GM21381 (cell line): Measurements from ENCODE around the gene GOLGB1.
"Not testable (repeated sequence)": the region's sequence is repeated elsewhere in the genome, so short reads cannot be mapped to it uniquely, and the experiment has no call there.

Source experiments
- ATAC-seq: cut with Tn5 transposase; IDR thresholded peaks from one replicate; pipeline ENCODE4 v1.9.1; 2021; ENCODE audit warnings: mild to moderate bottlenecking, moderate library complexity; ENCODE audit not compliant: unreplicated experiment

GOLGB1 gene

GRCh38 chr3:121748680-121749275 is 763 bp downstream of the GOLGB1 start:
- peak; percentile 10 for ATAC-seq

DNA sequence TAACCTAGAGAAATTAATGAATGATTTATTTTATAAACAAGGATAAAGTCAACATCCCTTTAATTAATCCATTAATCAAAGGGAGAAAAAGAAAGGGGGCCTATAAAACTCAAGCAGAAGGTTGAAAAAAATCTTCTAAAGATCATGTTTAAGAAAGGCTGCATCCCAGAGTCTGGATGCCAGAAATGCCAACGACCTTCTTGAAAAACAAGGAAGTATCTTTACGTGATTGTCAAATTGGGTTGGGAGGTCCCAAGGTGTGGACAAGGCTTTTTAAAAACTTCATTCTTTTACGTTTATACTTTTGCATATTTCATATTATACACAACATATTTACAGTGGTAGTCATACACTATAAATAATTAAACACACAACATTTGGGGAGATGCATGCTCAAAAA is 1.6 kb downstream of the GOLGB1 start:
- no peak for ATAC-seq

DNA sequence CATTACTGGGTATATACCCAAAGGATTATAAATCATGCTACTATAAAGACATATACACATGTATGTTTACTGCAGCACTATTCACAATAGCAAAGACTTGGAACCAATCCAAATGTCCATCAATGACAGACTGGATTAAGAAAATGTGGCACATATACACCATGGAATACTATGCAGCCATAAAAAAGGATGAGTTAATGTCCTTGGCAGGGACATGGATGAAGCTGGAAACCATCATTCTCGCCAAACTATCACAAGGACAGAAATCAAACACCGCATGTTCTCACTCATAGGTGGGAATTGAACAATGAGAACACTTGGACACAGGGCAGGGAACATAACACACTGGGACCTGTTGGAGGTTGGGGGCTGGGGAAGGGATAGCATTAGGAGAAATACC is 6.4 kb downstream of the GOLGB1 start:
- not testable (repeated sequence) for ATAC-seq

DNA sequence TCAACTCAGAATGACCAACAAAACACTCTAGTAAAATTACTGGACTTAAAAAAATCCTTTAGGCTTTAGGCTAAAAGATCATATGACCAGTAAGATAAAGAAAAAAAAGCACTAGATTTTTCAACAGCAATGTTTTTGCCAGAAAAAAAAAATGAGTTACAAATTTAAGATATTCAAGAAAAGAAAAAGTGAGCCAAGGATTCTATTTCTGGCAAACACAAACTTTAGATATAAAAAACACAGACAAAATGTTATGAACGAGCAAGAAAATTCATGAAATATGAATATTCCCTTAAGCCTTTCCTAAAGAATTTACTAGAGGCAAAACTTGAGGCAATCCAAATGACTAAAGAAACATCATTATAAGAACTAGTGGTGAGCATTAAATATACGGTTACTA is 8.6 kb downstream of the GOLGB1 start:
- no peak for ATAC-seq

DNA sequence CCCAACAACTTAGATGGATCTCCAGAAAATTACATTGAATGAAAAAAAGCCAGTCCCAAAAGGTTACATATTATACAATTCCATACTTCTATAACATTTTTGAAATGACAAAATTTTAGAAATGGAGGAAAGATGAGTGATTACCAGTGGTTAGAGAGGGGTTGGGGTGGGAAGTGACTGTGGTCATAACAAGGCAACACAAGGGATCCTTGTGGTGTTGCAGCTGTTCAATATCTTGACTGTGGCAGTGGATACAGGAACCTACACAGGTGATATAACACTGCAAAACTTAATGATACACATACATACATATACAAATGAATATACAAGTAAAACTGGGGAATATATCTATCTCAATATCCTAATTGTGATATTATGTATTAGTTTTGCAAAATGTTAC is 9.6 kb downstream of the GOLGB1 start:
- ATAC-seq = no peak

- ATAC-seq = no peak
Observed at GRCh38 chr3:121737644-121738043, 11.9 kb downstream of the GOLGB1 start.

DNA sequence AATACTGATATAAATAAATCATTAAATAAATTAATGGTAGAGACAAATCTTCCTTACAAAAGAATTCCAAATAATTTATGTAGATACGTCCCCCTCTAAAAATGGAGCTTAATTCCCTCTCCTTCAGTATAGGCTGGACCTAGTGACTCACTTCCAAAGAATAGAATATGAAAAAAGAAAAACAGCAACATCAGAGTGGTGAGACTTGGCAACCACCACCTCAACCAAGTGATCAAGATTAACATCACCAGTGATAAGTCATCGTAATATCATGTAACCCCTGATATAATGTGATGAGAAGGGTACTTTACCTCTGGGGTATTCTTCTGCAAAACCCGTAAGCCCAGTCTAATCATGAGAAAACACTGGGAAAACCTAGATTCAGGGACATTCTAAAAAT is 13.4 kb downstream of the GOLGB1 start:
- no peak for ATAC-seq

- ATAC-seq = no peak
Observed at GRCh38 chr3:121735047-121735696, 14.4 kb downstream of the GOLGB1 start.

- ATAC-seq = no peak
Observed at GRCh38 chr3:121730940-121731687, 18.4 kb downstream of the GOLGB1 start.

- peak; percentile 96 for ATAC-seq
Observed at GRCh38 chr3:121724130-121724529, 25.4 kb downstream of the GOLGB1 start.

DNA sequence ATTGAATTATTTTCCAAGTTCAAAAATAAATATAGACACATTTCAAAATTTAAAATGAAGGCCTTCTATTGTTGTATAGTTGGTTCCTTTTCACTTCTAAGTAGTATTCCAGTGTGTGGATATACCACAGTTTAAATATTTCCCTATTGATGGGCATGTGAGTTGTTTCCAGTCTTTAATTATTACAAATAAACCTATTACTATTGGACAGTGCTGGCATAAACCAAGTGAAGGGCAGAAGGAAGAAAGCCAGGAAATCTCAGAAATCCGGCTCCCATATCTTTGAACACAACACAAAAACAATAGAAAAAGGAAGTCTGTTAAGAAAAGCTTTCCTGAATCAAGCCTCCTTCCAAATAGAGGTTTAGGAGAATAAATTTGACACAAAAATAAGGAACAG is 26.1 kb downstream of the GOLGB1 start:
- no peak for ATAC-seq

- no peak for ATAC-seq
Observed at GRCh38 chr3:121722411-121722810, 27.1 kb downstream of the GOLGB1 start.

DNA sequence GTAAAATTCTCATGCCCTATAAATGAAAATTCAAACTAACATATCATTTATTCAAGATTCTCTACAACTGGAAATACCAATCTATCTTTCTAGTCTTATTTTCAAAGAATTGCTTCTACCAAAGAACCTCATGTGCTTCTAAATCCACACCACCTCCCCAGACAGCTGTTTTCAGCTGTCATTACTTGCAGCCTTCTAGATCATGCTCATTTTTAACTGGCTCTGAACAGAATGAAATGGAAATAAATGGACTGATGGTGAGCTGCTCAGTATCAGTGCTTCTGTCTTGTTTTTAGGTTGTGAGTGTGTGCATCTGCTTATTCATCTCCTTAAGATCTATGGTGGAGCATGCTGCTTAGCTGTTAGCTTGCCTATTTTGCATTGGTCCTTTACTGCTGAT is 29.4 kb downstream of the GOLGB1 start:
- no peak for ATAC-seq

- ATAC-seq = no peak
Observed at GRCh38 chr3:121719423-121719822, 30.1 kb downstream of the GOLGB1 start.

GRCh38 chr3:121718205-121718846 is 31.2 kb downstream of the GOLGB1 start:
- ATAC-seq = no peak

GRCh38 chr3:121710347-121710746 is 39.2 kb downstream of the GOLGB1 start:
- ATAC-seq = no peak

- no peak for ATAC-seq
Observed at GRCh38 chr3:121707531-121708273, 41.8 kb downstream of the GOLGB1 start.

GRCh38 chr3:121705541-121705940 is 44.0 kb downstream of the GOLGB1 start:
- no peak for ATAC-seq

- ATAC-seq = no peak
Observed at GRCh38 chr3:121703973-121704372, 45.6 kb downstream of the GOLGB1 start.

DNA sequence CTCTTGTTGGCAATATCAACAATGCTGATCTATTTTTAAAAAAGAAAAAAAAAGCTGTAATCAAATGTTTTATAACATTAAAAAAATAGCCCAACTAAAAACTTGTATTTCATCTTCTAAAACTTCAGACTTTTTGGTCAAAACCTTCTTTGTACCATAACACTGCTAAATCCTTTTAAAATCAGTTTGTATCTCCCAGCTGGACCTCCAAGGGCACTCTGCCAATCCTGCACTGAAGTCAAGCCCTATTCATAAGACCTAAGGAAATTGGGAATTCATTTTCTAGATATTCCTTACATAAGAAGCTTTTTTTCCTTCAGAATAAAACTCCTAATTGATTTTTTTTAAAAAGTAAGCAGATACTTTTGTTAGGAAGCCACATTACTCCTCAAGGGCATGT is 50.6 kb downstream of the GOLGB1 start:
- ATAC-seq = no peak

- no peak for ATAC-seq
Observed at GRCh38 chr3:121698476-121698875, 51.1 kb downstream of the GOLGB1 start.
